Jurkat, Clone E6-1 (cell line): Measurements from ENCODE around the gene RAB44.

Experiments used
- DNase-seq: peaks from one replicate; pipeline ENCODE4 v3.0.0-alpha.2; 2011; ENCODE audit warnings: low read depth, low spot score
- H3K4me3 ChIP-seq: 2 replicates; pipeline ENCODE4 v1.5.1; 2011; ENCODE audit warnings: mild to moderate bottlenecking, low read length, control low read depth, moderate library complexity

RAB44 gene

DNA sequence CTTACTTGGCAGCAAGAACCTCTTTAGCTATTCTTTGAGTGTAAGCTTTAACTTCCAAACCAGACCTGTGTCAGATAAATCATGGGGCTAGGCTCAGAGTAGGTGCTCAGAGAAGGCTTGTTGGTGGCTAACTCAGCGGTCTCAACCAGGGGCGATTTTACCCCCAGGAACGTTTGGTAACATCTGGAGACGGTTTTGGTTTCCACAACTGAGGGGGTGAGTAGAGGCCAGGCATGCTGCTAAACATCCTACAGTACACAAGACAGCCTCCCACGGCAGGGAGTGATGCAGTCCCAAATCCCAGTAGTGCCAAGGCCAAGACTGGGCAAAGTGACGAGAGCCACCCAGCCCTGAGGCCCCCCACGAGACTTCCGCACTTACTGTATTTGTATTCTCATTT lies 59.2 kb downstream of the RAB44 start:
- no peak overlapping the region for H3K4me3 ChIP-seq
- DNase-seq: no peak

GRCh38 chr6:36757206-36757605 lies 59.6 kb downstream of the RAB44 start:
- DNase-seq: peak; percentile 58
- no peak overlapping the region for H3K4me3 ChIP-seq

GRCh38 chr6:36757943-36758508 lies 60.4 kb downstream of the RAB44 start:
- no peak for DNase-seq

GRCh38 chr6:36758516-36759147 lies 61.0 kb downstream of the RAB44 start:
- DNase-seq: no peak
- H3K4me3 ChIP-seq: no peak overlapping the region

More at GRCh38 chr6:36757943-36758508, 60.4 kb downstream of the RAB44 start:
- no peak overlapping the region for H3K4me3 ChIP-seq

DNA sequence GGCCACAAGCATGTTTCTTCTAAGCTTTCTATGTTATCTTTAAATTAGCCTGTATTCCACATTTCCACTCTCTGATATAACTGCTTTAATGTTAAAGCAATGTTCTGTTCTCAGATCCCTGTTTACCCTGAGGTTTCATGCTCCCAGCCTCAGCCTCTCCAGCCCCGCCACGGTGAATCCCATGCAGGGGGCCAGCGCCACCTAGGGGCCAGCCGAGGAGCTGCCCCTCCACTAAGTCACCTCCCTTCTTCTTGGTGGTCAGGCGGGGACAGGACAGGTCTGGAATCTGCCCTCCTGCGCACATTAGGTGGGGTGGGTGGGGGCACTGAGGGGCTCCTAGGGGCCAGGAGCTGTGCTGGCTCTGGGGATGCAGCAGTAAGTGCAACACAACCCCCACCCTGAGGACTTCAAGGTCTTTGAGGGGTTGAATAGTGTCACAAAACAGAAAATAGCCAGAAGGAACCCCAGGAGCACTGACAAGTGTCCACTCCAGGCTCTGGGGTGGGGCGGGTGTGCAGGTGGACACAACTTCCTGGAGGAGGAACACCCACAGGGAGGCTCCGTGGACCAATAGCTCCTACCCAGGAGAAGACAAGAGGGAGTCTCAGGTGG lies 61.6 kb downstream of the RAB44 start:
- no peak overlapping the region for H3K4me3 ChIP-seq
- peak; percentile 42 for DNase-seq

DNA sequence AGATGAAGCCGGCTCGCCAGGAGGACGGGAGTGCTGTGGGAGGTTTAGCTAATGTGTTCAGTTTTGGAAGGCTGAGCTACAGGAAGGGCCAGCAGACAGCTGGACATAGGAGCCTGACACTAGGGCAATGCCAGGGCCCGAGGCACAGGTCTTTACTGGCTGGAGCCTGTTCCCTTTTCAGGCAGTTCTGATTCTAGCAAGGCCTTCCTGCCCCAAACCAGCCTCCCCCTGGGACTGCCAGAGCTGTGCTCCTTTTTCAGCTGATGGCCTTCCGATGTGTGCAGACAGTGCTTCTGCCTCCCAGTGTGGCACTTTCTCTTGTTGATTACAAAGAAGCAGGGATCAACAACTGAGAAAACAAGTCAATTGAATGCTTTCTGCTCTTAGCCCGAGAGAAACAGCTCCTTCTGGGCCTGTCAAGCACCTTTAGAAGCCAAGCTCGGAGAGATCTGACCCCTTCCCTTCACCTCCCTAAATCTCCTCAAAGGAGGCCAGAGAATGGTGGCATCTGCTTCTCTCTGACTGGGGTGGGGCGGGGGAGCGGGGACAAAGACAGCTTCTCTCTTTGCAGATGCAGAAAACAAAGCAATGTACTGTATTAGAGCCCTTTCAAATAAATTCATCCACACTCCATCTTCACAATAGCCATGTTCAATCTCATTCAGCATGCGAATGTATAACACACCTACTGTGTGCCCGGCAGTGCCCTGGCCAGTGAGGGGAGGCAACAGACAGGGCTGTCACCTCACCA lies 63.2 kb downstream of the RAB44 start:
- DNase-seq: no peak
- no peak overlapping the region for H3K4me3 ChIP-seq

DNA sequence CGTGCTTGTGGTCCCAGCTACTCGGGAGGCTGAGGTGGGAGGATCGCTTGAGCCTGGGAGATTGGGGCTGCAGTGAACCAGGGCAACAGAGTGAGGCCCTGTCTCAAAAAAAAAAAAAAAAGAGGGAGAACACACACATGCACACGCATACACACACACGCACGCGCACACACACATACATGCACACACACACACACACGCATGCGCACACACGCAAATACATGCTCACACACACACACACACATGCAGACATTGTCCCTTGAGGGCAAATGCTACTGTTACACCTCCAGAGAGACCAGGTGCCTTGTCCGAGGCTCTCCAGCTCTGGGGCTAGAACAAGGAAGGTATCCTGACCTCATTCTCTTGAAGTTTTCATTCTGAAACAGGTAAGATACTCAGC lies 64.5 kb downstream of the RAB44 start:
- no peak for DNase-seq
- H3K4me3 ChIP-seq: no peak overlapping the region

DNA sequence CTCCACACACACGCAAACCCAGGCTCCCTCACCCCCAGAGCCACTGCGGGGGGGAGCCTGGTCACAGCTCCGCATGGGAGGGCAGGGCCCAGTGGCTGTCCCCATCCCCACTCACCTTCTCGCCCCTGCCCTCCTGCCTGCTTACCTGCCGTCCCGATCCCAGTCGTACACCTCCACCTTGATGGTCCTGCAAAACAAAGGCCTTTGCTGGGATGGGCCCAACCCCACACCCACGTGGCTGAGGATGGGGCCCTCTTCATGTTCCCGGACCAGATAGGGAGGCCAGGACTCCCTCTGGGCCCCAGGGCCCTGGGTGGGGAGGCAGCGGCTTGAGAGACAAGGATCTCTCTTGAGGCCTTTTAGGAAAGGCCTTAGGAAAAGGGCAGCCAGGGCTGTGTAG lies 67.6 kb downstream of the RAB44 start:
- no peak overlapping the region for H3K4me3 ChIP-seq
- no peak for DNase-seq

- DNase-seq: peak; percentile 69
- H3K4me3 ChIP-seq: no peak overlapping the region
Observed at GRCh38 chr6:36765594-36766398, 68.2 kb downstream of the RAB44 start.

- H3K4me3 ChIP-seq: no peak overlapping the region
- no peak for DNase-seq
Observed at GRCh38 chr6:36766399-36766945, 68.8 kb downstream of the RAB44 start.

- peak; percentile 37 for DNase-seq
- peak overlapping the region; percentile 16 for H3K4me3 ChIP-seq
Observed at GRCh38 chr6:36769183-36769675, 71.6 kb downstream of the RAB44 start.

GRCh38 chr6:36769676-36770499 lies 72.3 kb downstream of the RAB44 start:
- peak; percentile 78 for DNase-seq

GRCh38 chr6:36771145-36771544 lies 73.5 kb downstream of the RAB44 start:
- DNase-seq: no peak
- H3K4me3 ChIP-seq: no peak overlapping the region

More at GRCh38 chr6:36769676-36770499, 72.3 kb downstream of the RAB44 start:
- H3K4me3 ChIP-seq: peak overlapping the region; percentile 16

DNA sequence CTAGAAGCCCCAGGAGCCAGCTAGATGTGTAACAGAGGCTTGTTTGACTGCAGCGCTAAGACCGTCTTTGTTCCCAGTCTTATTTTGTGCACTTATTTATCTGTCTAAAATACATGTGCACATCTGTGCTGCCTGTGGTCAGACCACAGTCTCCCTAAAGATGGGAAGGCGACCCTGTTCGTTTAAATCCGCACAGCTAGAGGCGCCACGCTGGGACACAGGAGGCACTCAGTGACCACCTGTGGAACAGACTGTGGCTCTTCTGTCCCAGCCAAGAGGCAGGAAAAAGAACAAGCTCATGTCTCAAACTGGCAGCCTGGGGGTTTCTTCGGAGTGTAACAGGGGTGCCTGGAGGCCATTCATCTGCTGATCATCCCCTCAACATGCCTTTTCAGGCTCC lies 74.8 kb downstream of the RAB44 start:
- peak; percentile 87 for DNase-seq
- H3K4me3 ChIP-seq: peak overlapping the region; percentile 15

GRCh38 chr6:36774331-36774730 lies 76.7 kb downstream of the RAB44 start:
- H3K4me3 ChIP-seq: no peak overlapping the region
- no peak for DNase-seq

GRCh38 chr6:36776167-36776566 lies 78.5 kb downstream of the RAB44 start:
- H3K4me3 ChIP-seq: no peak overlapping the region
- no peak for DNase-seq

- no peak overlapping the region for H3K4me3 ChIP-seq
- no peak for DNase-seq
Observed at GRCh38 chr6:36777801-36778200, 80.2 kb downstream of the RAB44 start.

GRCh38 chr6:36779227-36779626 lies 81.6 kb downstream of the RAB44 start:
- no peak for DNase-seq
- H3K4me3 ChIP-seq: no peak overlapping the region
